IMR-90 (cell line): Measurements from ENCODE around the gene SLIT1. TPM values are rescaled to one million over a fixed set of nuclear protein-coding genes. Genes with fewer than 3 reads are reported as not detected.

Experiments
- ATAC-seq: fragments of 200-7000 bp; cut with Tn5 transposase; 2 replicates; pipeline ENCODE4 v1.9.1; 2020; ENCODE audit warnings: low read depth, mild to moderate bottlenecking, moderate library complexity
- BruUV-seq: library from RNA; stranded (reverse); fragments of 400-500 nt; replicated peaks from 2 replicates; lab custom pipeline; 2021; lab: Mats Ljungman, UMichigan
- CTCF ChIA-PET: fragments of 300-600 bp; formaldehyde crosslinking; extraction: SDS; loops from one replicate; lab custom pipeline; 2021; ENCODE audit warnings: antibody characterized with exemption; lab: Yijun Ruan, JAX
- POLR2A ChIA-PET: fragments of 300-600 bp; sonication (Branson Sonifier 250); formaldehyde crosslinking; loops from one replicate; lab custom pipeline; 2022; ENCODE audit warnings: antibody characterized with exemption; ENCODE audit not compliant: unreplicated experiment; lab: Charles Lee
- DNase-seq: peaks from one replicate; pipeline ENCODE4 v3.0.0; 2013
- H2AFZ ChIP-seq: replicated peaks from 2 replicates; pipeline ENCODE3; 2013; ENCODE audit warnings: low read length, mild to moderate bottlenecking; ENCODE audit not compliant: poor library complexity
- H2AK5ac ChIP-seq: 2 replicates; pipeline ENCODE4 v1.6.1; 2013; ENCODE audit warnings: low read depth, low read length, inconsistent platforms
- H2AK9ac ChIP-seq: replicated peaks from 2 replicates; pipeline ENCODE3; 2013; ENCODE audit warnings: mild to moderate bottlenecking, low read depth, low read length, moderate library complexity; ENCODE audit not compliant: poor library complexity
- H2BK120ac ChIP-seq: 2 replicates; pipeline ENCODE4 v1.6.1; 2013; ENCODE audit warnings: low read depth, low read length, inconsistent platforms
- H2BK15ac ChIP-seq: 3 replicates; pipeline ENCODE4 v1.6.1; 2013; ENCODE audit warnings: low read depth, low read length, inconsistent platforms
- H2BK20ac ChIP-seq: 2 replicates; pipeline ENCODE4 v1.6.1; 2013; ENCODE audit warnings: low read depth, mild to moderate bottlenecking, inconsistent platforms, low read length, moderate library complexity
- H2BK5ac ChIP-seq: 2 replicates; pipeline ENCODE4 v1.6.1; 2013; ENCODE audit warnings: mild to moderate bottlenecking, low read depth, low read length, inconsistent platforms; ENCODE audit not compliant: poor library complexity, severe bottlenecking
- H3K14ac ChIP-seq: replicated peaks from 2 replicates; pipeline ENCODE4 v1.6.1; 2013; ENCODE audit warnings: low read depth, low read length, inconsistent platforms
- H3K18ac ChIP-seq: 2 replicates; pipeline ENCODE4 v1.6.1; 2013; ENCODE audit warnings: low read depth, low read length, control low read depth
- H3K23ac ChIP-seq: 2 replicates; pipeline ENCODE4 v1.6.1; 2013; ENCODE audit warnings: low read depth, low read length, inconsistent platforms
- H3K27ac ChIP-seq: 2 replicates; pipeline ENCODE4 v1.5.1; 2013; ENCODE audit warnings: mild to moderate bottlenecking, control low read depth, low read length; ENCODE audit not compliant: insufficient read depth
- H3K27me3 ChIP-seq: 2 replicates; pipeline ENCODE4 v1.6.1; 2013; ENCODE audit warnings: low read length; ENCODE audit not compliant: control insufficient read depth, insufficient read depth
- H3K36me3 ChIP-seq: 2 replicates; pipeline ENCODE4 v1.6.1; 2013; ENCODE audit warnings: low read length, mixed read lengths; ENCODE audit not compliant: control insufficient read depth, insufficient read depth
- H3K4ac ChIP-seq: 2 replicates; pipeline ENCODE4 v1.6.1; 2013; ENCODE audit warnings: low read depth, low read length, inconsistent platforms
- H3K4me1 ChIP-seq: 2 replicates; pipeline ENCODE4 v1.6.1; 2013; ENCODE audit warnings: low read length, mixed read lengths; ENCODE audit not compliant: control insufficient read depth, insufficient read depth
- H3K4me2 ChIP-seq: 2 replicates; pipeline ENCODE4 v1.6.1; 2013; ENCODE audit warnings: low read depth, mild to moderate bottlenecking, control low read depth, low read length, moderate library complexity
- H3K4me3 ChIP-seq: 2 replicates; pipeline ENCODE4 v1.5.1; 2013; ENCODE audit warnings: low read depth, mild to moderate bottlenecking, control low read depth, low read length, moderate library complexity; ENCODE audit not compliant: insufficient read depth
- H3K56ac ChIP-seq: 2 replicates; pipeline ENCODE4 v1.6.1; 2013; ENCODE audit warnings: low read length, inconsistent platforms; ENCODE audit not compliant: insufficient read depth; ENCODE audit errors: extremely low read depth
- H3K79me1 ChIP-seq, 2 experiments: 2 replicates each; pipeline ENCODE4 v1.6.1; 2013; ENCODE audit warnings: low read length in 2 of 2, inconsistent platforms in 1 of 2, low read depth in 1 of 2
- H3K9ac ChIP-seq: 2 replicates; pipeline ENCODE4 v1.6.1; 2013; ENCODE audit warnings: low read depth, low read length, control low read depth
- H3K9me1 ChIP-seq: 2 replicates; pipeline ENCODE4 v1.6.1; 2013; ENCODE audit warnings: low read length, inconsistent platforms; ENCODE audit not compliant: insufficient read depth
- H3K9me3 ChIP-seq: 2 replicates; pipeline ENCODE4 v1.6.1; 2013; ENCODE audit warnings: low read length; ENCODE audit not compliant: control insufficient read depth, insufficient read depth
- H4K20me1 ChIP-seq: 2 replicates; pipeline ENCODE4 v1.6.1; 2013; ENCODE audit warnings: low read length, inconsistent platforms; ENCODE audit not compliant: insufficient read depth
- H4K5ac ChIP-seq: 2 replicates; pipeline ENCODE4 v1.6.1; 2013; ENCODE audit warnings: mild to moderate bottlenecking, low read depth, low read length, control low read depth
- H4K8ac ChIP-seq, 2 experiments: 2 replicates each; pipeline ENCODE4 v1.6.1; 2013; ENCODE audit warnings: low read depth in 2 of 2, low read length in 2 of 2, control low read depth in 1 of 2, inconsistent platforms in 1 of 2
- H4K91ac ChIP-seq: 2 replicates; pipeline ENCODE4 v1.6.1; 2013; ENCODE audit warnings: low read depth, low read length, inconsistent platforms; ENCODE audit not compliant: insufficient read depth
- CHD1 ChIP-seq: IDR thresholded peaks from 2 replicates; pipeline ENCODE4 v1.6.1; 2012; ENCODE audit warnings: low read depth, low read length, improper control_type of control experiment
- CTCF ChIP-seq: conservative IDR thresholded peaks from 2 replicates; pipeline ENCODE4 v1.5.1; 2012; ENCODE audit warnings: mild to moderate bottlenecking, low read depth, low read length, improper control_type of control experiment
- ELK1 ChIP-seq: fragments of 150-350 bp; IDR thresholded peaks from 2 replicates; pipeline ENCODE4 v1.6.1; 2016; ENCODE audit warnings: low read depth, mild to moderate bottlenecking, low read length, moderate library complexity, borderline replicate concordance
- FOS ChIP-seq: fragments of 150-350 bp; IDR thresholded peaks from 2 replicates; pipeline ENCODE4 v1.6.1; 2016; ENCODE audit warnings: low read depth, low read length
- MXI1 ChIP-seq: IDR thresholded peaks from 2 replicates; pipeline ENCODE4 v1.6.1; 2012; ENCODE audit warnings: low read depth, mild to moderate bottlenecking, low read length, moderate library complexity, borderline replicate concordance
- POLR2A ChIP-seq: IDR thresholded peaks from 2 replicates; pipeline ENCODE4 v1.6.1; 2012; ENCODE audit warnings: mild to moderate bottlenecking, low read depth, low read length
- RAD21 ChIP-seq: IDR thresholded peaks from 2 replicates; pipeline ENCODE4 v1.6.1; 2012; ENCODE audit warnings: low read length, improper control_type of control experiment
- RFX5 ChIP-seq: IDR thresholded peaks from 2 replicates; pipeline ENCODE4 v1.8.0; 2012; ENCODE audit warnings: low read depth, mild to moderate bottlenecking, low read length, moderate library complexity
- SMC3 ChIP-seq: fragments of 150-350 bp; IDR thresholded peaks from 2 replicates; pipeline ENCODE4 v1.6.1; 2016; ENCODE audit warnings: low read depth, mild to moderate bottlenecking, antibody characterized with exemption, low read length, moderate library complexity
- USF2 ChIP-seq: fragments of 150-350 bp; IDR thresholded peaks from 2 replicates; pipeline ENCODE4 v1.6.1; 2017; ENCODE audit warnings: mild to moderate bottlenecking, antibody characterized with exemption, low read length, low read depth
- WGBS, 2 experiments: methylation state at CpG; one replicate each; pipeline versions ENCODE4 v1.1.5 to v1.1.7; 2013; ENCODE audit warnings: missing lambda C conversion rate in 2 of 2; ENCODE audit not compliant: insufficient read length in 1 of 2; ENCODE audit errors: extremely low coverage in 2 of 2; 5-methylcytosine and 5-hydroxymethylcytosine counted together
- dilution Hi-C: fragments of 300-500 bp; cut with HindIII; formaldehyde crosslinking; loops from one replicate; pipeline ENCODE4 v1.14.3; 2018; ENCODE audit warnings: low sequenced_read_pairs; ENCODE audit not compliant: unreplicated experiment
- in situ Hi-C: fragments of 300-500 bp; cut with MboI; formaldehyde crosslinking; loops from 3 replicates; pipeline ENCODE4 v1.14.3; 2019; ENCODE audit warnings: low sequenced_read_pairs, inconsistent platforms, mixed read lengths
- intact Hi-C: fragments of 100-400 bp; cut with micrococcal nuclease; formaldehyde crosslinking; loops from 2 replicates; pipeline ENCODE4 v1.10.0; 2022
- polyA plus RNA-seq, 3 experiments: library from polyadenylated mRNA; depleted of rRNA; stranded (reverse); fragments of >200 nt; gene quantifications; 2 replicates each; pipeline ENCODE4 v1.2.3, GENCODE V29; 2012; ENCODE audit warnings: low replicate concordance in 1 of 3
- total RNA-seq: library from RNA; depleted of rRNA; stranded (reverse); fragments of >200 nt; gene quantifications from 2 replicates; pipeline ENCODE4 v1.2.3, GENCODE V29; 2012

SLIT1 gene
- total and polyA plus RNA-seq, 2 of the 4 experiments (the other 2 are of a cell fraction), result under 0.01 TPM

GRCh38 chr10:97032624-97033023, 153.1 kb downstream of the SLIT1 start:
- H3K4me3 ChIP-seq, result no peak overlapping the region

More at GRCh38 chr10:97032624-97033023, 153.1 kb downstream of the SLIT1 start:
- Histone ChIP-seq H3K79me1 (no peaks in the 10 kb centered on the region), H3K4me1 (peaks cover 2% of the 10 kb centered on the region), H2AK5ac (no peak overlapping the region), H3K9me3 (peaks cover 6% of the 10 kb centered on the region; the same call in 1 of the 2 replicates), H3K18ac (no peak overlapping the region), H2BK120ac (no peak overlapping the region), H4K8ac (no peak overlapping the region), H3K27ac (no peak overlapping the region), H4K5ac (no peak overlapping the region), H3K9me1 (no peaks in the 10 kb centered on the region), H3K23ac (no peak overlapping the region), H3K4ac (no peak overlapping the region), H2BK15ac (no peak overlapping the region), H3K4me2 (no peak overlapping the region), H2BK20ac (no peak overlapping the region), H3K36me3 (no peaks in the 10 kb centered on the region), H2BK5ac (no peak overlapping the region), H3K27me3 (peaks cover 41% of the 10 kb centered on the region), H4K20me1 (no peaks in the 10 kb centered on the region), H3K9ac (no peak overlapping the region), H2AK9ac (no peak overlapping the region), H2AFZ (peak overlapping the region; percentile 0), H3K56ac (no peak overlapping the region), H4K91ac (no peak overlapping the region), H3K14ac (no peak overlapping the region)
- no TSS peak for BruUV-seq
- DNase-seq (no peak), ATAC-seq (no peak)
- intact Hi-C loops, result loop anchor here (10.0 kb wide), 2 partner anchors 388 to 658 kb away; no protein-coding TSS in a partner anchor
- POLR2A ChIA-PET, result no interaction called here
- in situ Hi-C loops, result no loop called here
- TF ChIP-seq USF2 (no peak), RFX5 (no peak), CTCF (no peak), RAD21 (no peak), FOS (no peak), ELK1 (no peak), SMC3 (no peak), POLR2A (no peak), MXI1 (no peak), CHD1 (no peak)
- CTCF ChIA-PET, result no interaction called here
- dilution Hi-C loops, result no loop called here
- 67% methylated on average over 1 of the region's 7 CpGs; no CpG with 5 or more reads in 1 of the 2 experiments for WGBS, 2 experiments
